HepG2 (cell line): ENCODE results near the gene C14orf93. TPM values are rescaled to one million over a fixed set of nuclear protein-coding genes. Genes with fewer than 3 reads are reported as not detected.
A peak's percentile ranks its signal among the peaks of the same experiment; 100 is the strongest.

Experiments used
- GABPB1 ChIP-seq: IDR thresholded peaks from 2 replicates; pipeline ENCODE4 v1.6.1; 2016; ENCODE audit warnings: mild to moderate bottlenecking, missing genetic modification reagents, moderate library complexity, missing compliant biosample characterization
- HMG20A ChIP-seq: IDR thresholded peaks from 2 replicates; pipeline ENCODE4 v1.6.1; 2016; ENCODE audit warnings: borderline replicate concordance
- MED1 ChIP-seq: sonication (generic); formaldehyde crosslinking; IDR thresholded peaks from 2 replicates; pipeline ENCODE4 v1.4.0; 2020; ENCODE audit warnings: missing genetic modification reagents
- PTBP1 ChIP-seq: fragments of 200-400 bp; formaldehyde crosslinking; IDR thresholded peaks from 2 replicates; pipeline ENCODE4 v1.6.1; 2018; ENCODE audit warnings: low read length, low read depth; ENCODE audit not compliant: poor library complexity, severe bottlenecking
- THAP7 ChIP-seq: sonication (generic); formaldehyde crosslinking; IDR thresholded peaks from 2 replicates; pipeline ENCODE4 v1.8.1; 2023; ENCODE audit warnings: mild to moderate bottlenecking, missing genetic modification reagents
- TRIM24 ChIP-seq: sonication (generic); formaldehyde crosslinking; IDR thresholded peaks from 2 replicates; pipeline ENCODE4 v1.8.0; 2022; ENCODE audit warnings: mild to moderate bottlenecking, missing genetic modification reagents
- ZMYM2 ChIP-seq: sonication (generic); formaldehyde crosslinking; IDR thresholded peaks from 2 replicates; pipeline ENCODE4 v1.8.0; 2022; ENCODE audit warnings: mild to moderate bottlenecking, missing genetic modification reagents
- ZNF17 ChIP-seq: sonication (generic); formaldehyde crosslinking; IDR thresholded peaks from 2 replicates; pipeline ENCODE4 v1.5.0; 2020; ENCODE audit warnings: mild to moderate bottlenecking, missing genetic modification reagents
- ZNF225 ChIP-seq: sonication (generic); formaldehyde crosslinking; IDR thresholded peaks from 2 replicates; pipeline ENCODE4 v1.4.0; 2020; ENCODE audit warnings: mild to moderate bottlenecking, missing genetic modification reagents
- ZNF260 ChIP-seq: sonication (generic); formaldehyde crosslinking; IDR thresholded peaks from 2 replicates; pipeline ENCODE4 v1.4.0; 2020; ENCODE audit warnings: missing genetic modification reagents, low read depth, mild to moderate bottlenecking, borderline replicate concordance
- ZNF558 ChIP-seq: sonication (generic); formaldehyde crosslinking; IDR thresholded peaks from 2 replicates; pipeline ENCODE4 v1.9.0; 2022; ENCODE audit warnings: mild to moderate bottlenecking, missing genetic modification reagents, borderline replicate concordance
- ZNF570 ChIP-seq: sonication (generic); formaldehyde crosslinking; IDR thresholded peaks from 2 replicates; pipeline ENCODE4 v1.4.0; 2020; ENCODE audit warnings: mild to moderate bottlenecking, missing genetic modification reagents, borderline replicate concordance
- ZNF816 ChIP-seq: sonication (generic); formaldehyde crosslinking; IDR thresholded peaks from 2 replicates; pipeline ENCODE4 v1.8.0; 2022; ENCODE audit warnings: missing genetic modification reagents, mild to moderate bottlenecking, borderline replicate concordance
- polyA plus RNA-seq, 8 experiments: library from polyadenylated mRNA; depleted of rRNA in 3 of 8; stranded (reverse) in 7 of 8; unstranded in 1 of 8; fragments of >200 nt; fragmentation: Illumina TruSeq in 4 of 8; extraction: Trizol in 4 of 8; gene quantifications; 2 replicates each; pipeline versions ENCODE4 v1.2.1 to v1.2.3, GENCODE V29; 2011 to 2016; ENCODE audit warnings: low read depth in 4 of 8, missing spikeins in 1 of 8, mixed read lengths in 1 of 8; ENCODE audit not compliant: insufficient read depth in 1 of 8
- total RNA-seq, 5 experiments: library from RNA; depleted of rRNA; stranded (reverse); fragments of >200 nt; fragmentation: Illumina TruSeq; extraction: Trizol; gene quantifications; 2 replicates each; pipeline ENCODE4 v1.2.3, GENCODE V29; 2016; ENCODE audit warnings: low read depth in 1 of 5
- TF ChIP-seq, protein P1 (sequence below): sonication (generic); formaldehyde crosslinking; IDR thresholded peaks from 2 replicates; pipeline ENCODE4 v1.9.0; 2022; ENCODE audit warnings: missing genetic modification reagents, mild to moderate bottlenecking, borderline replicate concordance
- TF ChIP-seq, protein P2 (sequence below): sonication (generic); formaldehyde crosslinking; IDR thresholded peaks from 2 replicates; pipeline ENCODE4 v1.5.0; 2020; ENCODE audit warnings: mild to moderate bottlenecking, missing genetic modification reagents, borderline replicate concordance
- TF ChIP-seq, protein P3 (sequence below): sonication (generic); formaldehyde crosslinking; IDR thresholded peaks from 2 replicates; pipeline ENCODE4 v1.5.1; 2020; ENCODE audit warnings: missing genetic modification reagents, mild to moderate bottlenecking, borderline replicate concordance
- TF ChIP-seq, protein P4 (sequence below): sonication (generic); formaldehyde crosslinking; IDR thresholded peaks from 2 replicates; pipeline ENCODE4; 2020; ENCODE audit warnings: missing genetic modification reagents, mild to moderate bottlenecking, borderline replicate concordance
- TF ChIP-seq, protein P5 (sequence below): sonication (generic); formaldehyde crosslinking; conservative IDR thresholded peaks from 2 replicates; pipeline ENCODE4 v1.4.0; 2020; ENCODE audit warnings: missing genetic modification reagents

C14orf93 gene
- total and polyA plus RNA-seq, 2 of the 13 experiments (the other 11 are each of a cell fraction or from before 2014, with no cell fraction given) = 11.4 to 22.5 TPM

- TF ChIP-seq THAP7 (CRISPR knock-in tag) (no peak), TRIM24 (CRISPR knock-in tag) (no peak), ZMYM2 (no peak), ZNF570 (CRISPR knock-in tag) (no peak), GABPB1 (no peak), ZNF816 (CRISPR knock-in tag) (no peak), HMG20A (CRISPR knock-in tag) (no peak; the same call in 1 of the 2 replicates), MED1 (CRISPR knock-in tag) (0 out of 2 replicates have a peak, but pooled peaks have one; percentile 5), ZNF17 (CRISPR knock-in tag) (no peak), PTBP1 (no peak), ZNF260 (CRISPR knock-in tag) (no peak), ZNF225 (CRISPR knock-in tag) (no peak), ZNF558 (CRISPR knock-in tag) (peak; percentile 42; the same call in 1 of the 2 replicates)
- TF ChIP-seq, protein P1, sequence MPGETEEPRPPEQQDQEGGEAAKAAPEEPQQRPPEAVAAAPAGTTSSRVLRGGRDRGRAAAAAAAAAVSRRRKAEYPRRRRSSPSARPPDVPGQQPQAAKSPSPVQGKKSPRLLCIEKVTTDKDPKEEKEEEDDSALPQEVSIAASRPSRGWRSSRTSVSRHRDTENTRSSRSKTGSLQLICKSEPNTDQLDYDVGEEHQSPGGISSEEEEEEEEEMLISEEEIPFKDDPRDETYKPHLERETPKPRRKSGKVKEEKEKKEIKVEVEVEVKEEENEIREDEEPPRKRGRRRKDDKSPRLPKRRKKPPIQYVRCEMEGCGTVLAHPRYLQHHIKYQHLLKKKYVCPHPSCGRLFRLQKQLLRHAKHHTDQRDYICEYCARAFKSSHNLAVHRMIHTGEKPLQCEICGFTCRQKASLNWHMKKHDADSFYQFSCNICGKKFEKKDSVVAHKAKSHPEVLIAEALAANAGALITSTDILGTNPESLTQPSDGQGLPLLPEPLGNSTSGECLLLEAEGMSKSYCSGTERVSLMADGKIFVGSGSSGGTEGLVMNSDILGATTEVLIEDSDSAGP (CRISPR knock-in tag) = no peak
- TF ChIP-seq, protein P2, sequence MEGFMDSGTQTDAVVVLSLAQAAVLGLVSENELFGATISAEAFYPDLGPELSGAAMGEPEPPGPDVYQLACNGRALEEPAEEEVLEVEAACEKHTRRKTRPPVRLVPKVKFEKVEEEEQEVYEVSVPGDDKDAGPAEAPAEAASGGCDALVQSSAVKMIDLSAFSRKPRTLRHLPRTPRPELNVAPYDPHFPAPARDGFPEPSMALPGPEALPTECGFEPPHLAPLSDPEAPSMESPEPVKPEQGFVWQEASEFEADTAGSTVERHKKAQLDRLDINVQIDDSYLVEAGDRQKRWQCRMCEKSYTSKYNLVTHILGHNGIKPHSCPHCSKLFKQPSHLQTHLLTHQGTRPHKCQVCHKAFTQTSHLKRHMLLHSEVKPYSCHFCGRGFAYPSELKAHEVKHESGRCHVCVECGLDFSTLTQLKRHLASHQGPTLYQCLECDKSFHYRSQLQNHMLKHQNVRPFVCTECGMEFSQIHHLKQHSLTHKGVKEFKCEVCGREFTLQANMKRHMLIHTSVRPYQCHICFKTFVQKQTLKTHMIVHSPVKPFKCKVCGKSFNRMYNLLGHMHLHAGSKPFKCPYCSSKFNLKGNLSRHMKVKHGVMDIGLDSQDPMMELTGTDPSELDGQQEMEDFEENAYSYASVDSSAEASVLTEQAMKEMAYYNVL (CRISPR knock-in tag) = no peak
- TF ChIP-seq, protein P3, sequence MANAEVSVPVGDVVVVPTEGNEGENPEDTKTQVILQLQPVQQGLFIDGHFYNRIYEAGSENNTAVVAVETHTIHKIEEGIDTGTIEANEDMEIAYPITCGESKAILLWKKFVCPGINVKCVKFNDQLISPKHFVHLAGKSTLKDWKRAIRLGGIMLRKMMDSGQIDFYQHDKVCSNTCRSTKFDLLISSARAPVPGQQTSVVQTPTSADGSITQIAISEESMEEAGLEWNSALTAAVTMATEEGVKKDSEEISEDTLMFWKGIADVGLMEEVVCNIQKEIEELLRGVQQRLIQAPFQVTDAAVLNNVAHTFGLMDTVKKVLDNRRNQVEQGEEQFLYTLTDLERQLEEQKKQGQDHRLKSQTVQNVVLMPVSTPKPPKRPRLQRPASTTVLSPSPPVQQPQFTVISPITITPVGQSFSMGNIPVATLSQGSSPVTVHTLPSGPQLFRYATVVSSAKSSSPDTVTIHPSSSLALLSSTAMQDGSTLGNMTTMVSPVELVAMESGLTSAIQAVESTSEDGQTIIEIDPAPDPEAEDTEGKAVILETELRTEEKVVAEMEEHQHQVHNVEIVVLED (CRISPR knock-in tag) = no peak
- TF ChIP-seq, protein P4, sequence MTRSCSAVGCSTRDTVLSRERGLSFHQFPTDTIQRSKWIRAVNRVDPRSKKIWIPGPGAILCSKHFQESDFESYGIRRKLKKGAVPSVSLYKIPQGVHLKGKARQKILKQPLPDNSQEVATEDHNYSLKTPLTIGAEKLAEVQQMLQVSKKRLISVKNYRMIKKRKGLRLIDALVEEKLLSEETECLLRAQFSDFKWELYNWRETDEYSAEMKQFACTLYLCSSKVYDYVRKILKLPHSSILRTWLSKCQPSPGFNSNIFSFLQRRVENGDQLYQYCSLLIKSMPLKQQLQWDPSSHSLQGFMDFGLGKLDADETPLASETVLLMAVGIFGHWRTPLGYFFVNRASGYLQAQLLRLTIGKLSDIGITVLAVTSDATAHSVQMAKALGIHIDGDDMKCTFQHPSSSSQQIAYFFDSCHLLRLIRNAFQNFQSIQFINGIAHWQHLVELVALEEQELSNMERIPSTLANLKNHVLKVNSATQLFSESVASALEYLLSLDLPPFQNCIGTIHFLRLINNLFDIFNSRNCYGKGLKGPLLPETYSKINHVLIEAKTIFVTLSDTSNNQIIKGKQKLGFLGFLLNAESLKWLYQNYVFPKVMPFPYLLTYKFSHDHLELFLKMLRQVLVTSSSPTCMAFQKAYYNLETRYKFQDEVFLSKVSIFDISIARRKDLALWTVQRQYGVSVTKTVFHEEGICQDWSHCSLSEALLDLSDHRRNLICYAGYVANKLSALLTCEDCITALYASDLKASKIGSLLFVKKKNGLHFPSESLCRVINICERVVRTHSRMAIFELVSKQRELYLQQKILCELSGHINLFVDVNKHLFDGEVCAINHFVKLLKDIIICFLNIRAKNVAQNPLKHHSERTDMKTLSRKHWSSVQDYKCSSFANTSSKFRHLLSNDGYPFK (CRISPR knock-in tag) = no peak
- TF ChIP-seq, protein P5, sequence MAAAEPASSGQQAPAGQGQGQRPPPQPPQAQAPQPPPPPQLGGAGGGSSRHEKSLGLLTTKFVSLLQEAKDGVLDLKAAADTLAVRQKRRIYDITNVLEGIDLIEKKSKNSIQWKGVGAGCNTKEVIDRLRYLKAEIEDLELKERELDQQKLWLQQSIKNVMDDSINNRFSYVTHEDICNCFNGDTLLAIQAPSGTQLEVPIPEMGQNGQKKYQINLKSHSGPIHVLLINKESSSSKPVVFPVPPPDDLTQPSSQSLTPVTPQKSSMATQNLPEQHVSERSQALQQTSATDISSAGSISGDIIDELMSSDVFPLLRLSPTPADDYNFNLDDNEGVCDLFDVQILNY (CRISPR knock-in tag) = no peak
These were observed 43.1 kb downstream of the C14orf93 start (continued) for GRCh38 chr14:22966783-22967269.
